GM18873 (cell line): Measurements from ENCODE around the gene FKBP15.
"Not testable (repeated sequence)": the region's sequence is repeated elsewhere in the genome, so short reads cannot be mapped to it uniquely, and the experiment has no call there.

Experiments
- ATAC-seq: cut with Tn5 transposase; IDR thresholded peaks from one replicate; pipeline ENCODE4 v1.9.1; 2021; ENCODE audit warnings: mild to moderate bottlenecking, moderate library complexity, moderate number of reproducible peaks; ENCODE audit not compliant: unreplicated experiment, low FRiP score

FKBP15 gene

DNA sequence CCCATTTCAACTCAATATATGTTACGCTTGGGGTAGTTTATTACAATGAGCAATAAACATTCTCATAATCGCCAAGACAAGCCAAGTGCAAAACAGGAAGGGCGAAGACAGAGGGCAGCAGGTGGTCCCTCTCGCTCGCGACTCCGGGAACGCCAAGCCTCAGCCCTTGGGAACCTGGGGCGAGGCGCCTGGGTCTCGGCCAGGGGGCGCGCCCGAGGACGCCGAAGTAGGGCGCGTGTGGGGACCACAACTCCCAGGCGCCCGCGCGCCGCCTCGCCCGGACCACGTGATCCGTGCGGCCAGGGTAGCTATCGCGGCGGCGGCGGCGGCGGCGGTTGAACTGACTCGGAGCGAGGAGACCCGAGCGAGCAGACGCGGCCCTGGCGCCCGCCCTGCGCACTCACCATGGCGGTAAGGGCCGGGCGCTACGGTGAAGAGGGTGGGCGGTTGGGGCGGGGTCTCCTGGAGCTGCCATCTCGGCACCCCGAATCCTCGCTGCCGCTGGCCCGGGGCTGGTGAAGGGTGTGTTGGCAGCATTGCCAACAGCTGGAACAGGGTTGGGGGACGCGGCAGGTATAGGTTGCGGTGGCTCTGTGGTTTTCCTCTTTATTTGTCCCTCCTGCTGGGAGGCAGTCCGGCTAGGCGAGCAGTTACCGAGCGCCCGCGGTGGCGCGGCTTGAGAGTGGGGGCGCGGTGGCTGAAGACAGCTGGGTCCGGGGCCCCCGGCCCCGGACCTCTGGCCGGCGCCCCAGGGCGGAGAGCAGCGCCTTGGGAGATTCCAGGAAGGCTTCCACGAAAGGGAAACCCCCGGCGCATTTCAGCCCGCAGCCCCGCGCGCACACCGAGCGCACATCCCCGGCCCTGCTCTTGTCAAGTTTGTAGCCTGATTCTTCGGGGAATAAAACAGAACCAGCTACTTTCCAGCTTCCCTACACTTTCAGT is 70.1 kb downstream of the FKBP15 start, which contains the start of gene SLC31A2:
Gene SLC31A2, plus strand, starts transcription at position 338 of the 942 bp plus-strand sequence. Its CDS starts 68 bp downstream, at position 406.
- ATAC-seq: peak; percentile 74

GRCh38 chr9:113149561-113149960 is 71.5 kb downstream of the FKBP15 start:
- not testable (repeated sequence) for ATAC-seq

DNA sequence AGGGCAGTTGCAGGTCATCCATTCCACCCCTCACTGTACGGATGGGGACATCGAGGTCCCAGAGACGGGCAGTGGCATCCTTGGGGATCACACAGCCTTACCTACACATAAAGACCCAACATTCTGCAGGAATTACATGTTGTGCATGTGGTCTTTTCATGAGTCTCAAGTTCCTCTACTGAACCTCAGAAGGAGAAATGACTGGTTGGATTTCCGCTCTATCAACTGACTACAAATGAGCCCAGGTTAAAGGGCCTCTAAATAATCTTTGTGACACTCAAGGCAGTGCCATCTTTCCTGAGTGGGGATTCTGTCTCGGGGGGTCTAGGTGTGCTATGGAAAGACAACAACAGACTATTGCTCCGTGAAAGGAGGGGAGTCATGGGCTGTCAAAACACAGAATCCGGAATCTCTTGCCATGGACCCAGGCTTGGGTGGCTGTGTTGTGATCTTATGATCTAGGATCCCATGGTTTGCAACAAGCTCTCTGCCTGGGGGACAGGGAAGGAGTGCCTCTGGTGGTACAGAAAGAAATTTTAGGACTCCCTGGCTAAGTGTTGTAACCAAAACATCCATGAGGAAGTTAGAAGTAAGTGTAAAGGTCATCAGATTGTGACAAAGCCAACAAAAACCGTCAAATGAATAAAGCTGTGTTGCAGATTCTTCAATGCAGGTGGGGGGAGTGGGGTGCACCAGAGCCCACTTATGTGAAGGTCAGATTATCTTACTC is 72.1 kb downstream of the FKBP15 start:
- ATAC-seq: no peak

DNA sequence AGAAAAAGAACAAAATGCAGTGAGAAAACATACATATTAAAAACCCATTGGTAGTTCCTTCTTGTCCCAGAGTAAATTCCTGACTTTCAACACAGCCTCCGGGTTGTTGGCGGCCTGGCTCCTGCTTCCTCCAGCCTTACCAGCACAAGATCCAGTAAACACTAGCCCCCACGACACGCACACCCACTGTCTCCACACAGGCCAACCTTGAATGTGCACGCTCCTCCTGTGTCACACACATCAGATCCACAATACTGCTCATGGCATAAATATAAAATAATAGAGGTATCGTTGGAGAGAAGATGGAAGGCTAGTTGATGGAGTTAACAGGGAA is 72.7 kb downstream of the FKBP15 start:
- ATAC-seq: no peak

DNA sequence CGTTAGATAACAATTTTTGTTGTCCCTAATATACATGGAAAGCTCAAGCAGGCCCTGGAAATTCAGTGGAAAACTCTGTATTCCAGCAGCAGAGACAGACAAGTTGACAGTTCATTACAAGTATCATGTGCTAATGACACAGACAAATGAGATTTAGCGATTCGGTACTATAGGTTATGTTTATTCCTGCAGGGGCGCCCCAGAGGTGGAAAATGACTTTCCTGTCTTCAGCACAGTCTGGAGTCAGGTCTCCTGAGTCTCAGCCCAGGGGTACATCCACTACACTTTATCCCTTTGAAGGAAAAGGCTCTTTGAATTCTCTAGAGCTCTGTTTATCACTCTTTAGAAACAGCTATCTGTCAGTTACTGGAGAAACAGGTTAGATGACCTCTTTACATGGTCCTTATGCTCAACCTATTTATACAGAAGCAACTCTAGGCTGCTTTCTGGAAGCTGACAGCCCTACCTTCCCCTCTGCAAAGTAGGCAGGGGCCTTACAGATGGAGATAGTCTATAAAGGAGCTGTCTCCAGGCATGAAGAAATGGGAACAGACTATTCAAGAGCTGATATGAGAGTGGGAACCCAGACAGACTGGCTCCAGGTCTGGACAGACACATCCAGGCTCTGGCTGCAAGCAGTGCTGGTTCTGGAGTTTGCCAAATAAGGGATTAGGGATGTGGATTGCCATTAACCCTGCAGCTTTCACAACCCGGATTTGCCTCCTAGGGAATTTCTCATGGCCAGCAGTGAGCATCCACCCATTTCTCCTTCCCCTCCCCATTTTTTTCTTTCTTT is 77.4 kb downstream of the FKBP15 start:
- no peak for ATAC-seq

DNA sequence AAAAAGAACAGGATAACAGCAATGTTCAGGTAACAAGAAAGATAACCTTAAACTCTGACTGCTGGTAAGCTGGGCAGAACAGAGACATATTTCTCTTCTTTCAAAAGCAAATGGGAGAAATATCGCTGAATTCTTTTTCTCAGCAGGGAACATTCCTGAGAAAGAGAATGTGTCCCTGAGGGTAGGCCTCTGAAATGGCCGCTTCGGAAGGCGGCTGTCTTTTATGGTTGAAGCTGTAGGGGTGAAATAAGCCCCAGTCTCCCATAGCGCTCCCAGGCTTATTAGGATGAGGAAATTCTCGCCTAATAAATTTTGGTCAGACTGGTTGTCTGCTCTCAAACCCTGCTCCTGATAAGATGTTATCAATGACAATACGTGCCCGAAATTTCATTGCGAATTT is 80.2 kb downstream of the FKBP15 start:
- not testable (repeated sequence) for ATAC-seq

GRCh38 chr9:113139953-113140352 is 81.1 kb downstream of the FKBP15 start:
- ATAC-seq: no peak

GRCh38 chr9:113139225-113139829 is 81.8 kb downstream of the FKBP15 start:
- ATAC-seq: no peak

- ATAC-seq: no peak
Observed at GRCh38 chr9:113138760-113139159, 82.3 kb downstream of the FKBP15 start.

GRCh38 chr9:113137196-113138168 is 83.6 kb downstream of the FKBP15 start:
- ATAC-seq: no peak

GRCh38 chr9:113131689-113132151 is 89.4 kb downstream of the FKBP15 start:
- no peak for ATAC-seq

- ATAC-seq: no peak
Observed at GRCh38 chr9:113129884-113130283, 91.2 kb downstream of the FKBP15 start.

DNA sequence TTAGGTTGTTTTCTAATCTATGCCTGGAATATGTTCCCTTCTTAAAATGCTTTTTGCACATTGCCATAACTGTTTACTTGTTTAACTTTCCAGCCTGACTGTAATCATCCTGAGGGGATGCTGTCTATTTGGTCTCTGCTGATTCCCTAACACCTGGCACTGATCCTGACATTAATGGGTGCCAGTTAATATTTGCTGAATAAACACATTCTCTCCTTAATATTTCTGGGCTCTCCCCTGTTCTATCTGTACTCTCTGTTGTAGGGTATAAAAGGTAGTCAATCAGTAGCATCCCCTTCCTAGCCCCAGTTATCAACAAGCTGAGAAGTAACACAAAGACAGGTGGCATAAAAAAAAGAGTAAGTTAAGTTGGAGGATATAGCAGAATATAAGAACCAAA is 91.6 kb downstream of the FKBP15 start:
- ATAC-seq: no peak

DNA sequence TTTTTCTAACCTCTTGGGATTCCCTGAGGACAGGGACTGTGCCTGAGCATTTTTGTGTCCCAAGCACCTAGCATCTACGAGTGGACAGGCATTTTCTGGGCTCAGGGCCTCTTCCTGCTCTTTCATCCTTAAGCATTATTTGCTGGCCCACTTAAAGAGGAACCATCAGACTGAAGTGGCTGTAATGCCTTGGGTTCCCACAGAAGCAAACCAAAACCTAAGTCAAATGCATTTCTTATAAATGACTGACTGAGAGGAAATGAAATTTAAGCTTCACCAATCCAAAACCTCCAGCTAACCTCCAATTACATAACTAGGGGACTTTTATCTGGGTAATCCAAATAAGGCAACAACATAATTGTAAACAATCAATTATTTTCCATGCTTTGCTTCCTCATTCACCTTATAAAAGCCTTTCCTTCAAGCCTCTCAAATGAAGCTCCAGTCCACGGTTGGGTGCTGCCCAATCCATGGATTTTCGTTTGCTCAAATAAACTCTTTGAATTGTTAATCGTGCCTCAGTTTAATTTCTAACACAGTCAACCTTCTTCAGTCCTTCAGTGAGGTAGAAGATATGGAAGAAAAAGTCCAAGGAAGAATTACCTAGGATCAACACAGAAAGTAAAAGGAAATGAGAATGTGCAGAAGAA is 95.6 kb downstream of the FKBP15 start:
- ATAC-seq: no peak

DNA sequence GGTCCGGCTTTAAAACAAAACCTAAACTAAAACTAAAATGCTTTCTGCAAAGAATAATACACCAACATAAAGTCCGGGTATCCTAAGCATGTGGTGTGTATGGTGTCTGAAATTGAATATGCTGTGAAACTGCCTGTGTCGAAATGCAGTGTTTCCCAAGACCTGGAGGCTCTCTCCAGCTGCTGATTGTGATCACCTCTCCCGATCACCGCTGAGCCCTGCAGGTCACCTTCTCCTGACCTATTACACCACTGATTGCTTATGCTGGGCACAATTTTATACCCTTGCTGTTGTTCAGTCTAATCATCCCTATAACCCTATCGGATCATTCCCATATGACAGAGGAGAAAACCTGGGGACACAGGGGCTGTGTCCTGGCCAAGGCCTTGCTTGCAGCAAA is 102.2 kb downstream of the FKBP15 start:
- not testable (repeated sequence) for ATAC-seq
